Lung (tissue), 12 donors: ENCODE data around the gene WTIP. TPM values are rescaled to one million over a fixed set of nuclear protein-coding genes. Genes with fewer than 3 reads are reported as not detected.

Experiments used
- ATAC-seq: fragments of 200-7000 bp; cut with Tn5 transposase; one replicate; pipeline ENCODE4 v1.9.1; 2020; ENCODE audit warnings: moderate number of reproducible peaks; ENCODE audit not compliant: insufficient read depth, low FRiP score
- DNase-seq, 3 donors: peaks; one replicate each; pipeline ENCODE4 v3.0.0-alpha.2; 2013 to 2017
- H3K27ac ChIP-seq, 2 donors: one replicate each; pipeline ENCODE4 v1.5.1; 2013; ENCODE audit warnings: mild to moderate bottlenecking in 2 of 2, moderate library complexity in 2 of 2, control low read depth in 1 of 2, inconsistent platforms in 1 of 2, low read depth in 1 of 2, low read length in 1 of 2
- H3K27me3 ChIP-seq, 3 donors: one replicate each; pipeline ENCODE4 v1.5.1; 2013; ENCODE audit warnings: low read length in 2 of 3; ENCODE audit not compliant: control insufficient read depth in 3 of 3, insufficient read depth in 3 of 3
- H3K36me3 ChIP-seq, 4 donors: one replicate each; pipeline ENCODE4 v1.5.1; 2013; ENCODE audit warnings: low read length in 4 of 4, mild to moderate bottlenecking in 1 of 4, moderate library complexity in 1 of 4; ENCODE audit not compliant: control insufficient read depth in 4 of 4, insufficient read depth in 4 of 4
- H3K4me1 ChIP-seq, 5 donors: one replicate each; pipeline ENCODE4 v1.5.1; 2013; ENCODE audit warnings: low read length in 5 of 5, mild to moderate bottlenecking in 2 of 5, moderate library complexity in 1 of 5; ENCODE audit not compliant: control insufficient read depth in 5 of 5, insufficient read depth in 5 of 5
- H3K4me3 ChIP-seq: one replicate; pipeline ENCODE4 v1.5.1; 2013; ENCODE audit warnings: mild to moderate bottlenecking, control low read depth, moderate library complexity
- H3K9ac ChIP-seq, 2 donors: one replicate each; pipeline ENCODE4 v1.5.1; 2013; ENCODE audit warnings: low read length in 2 of 2, control low read depth in 1 of 2; ENCODE audit not compliant: insufficient read depth in 1 of 2
- H3K9me3 ChIP-seq, 4 donors: one replicate each; pipeline ENCODE4 v1.5.1; 2013; ENCODE audit warnings: low read length in 3 of 4, mild to moderate bottlenecking in 1 of 4, moderate library complexity in 1 of 4; ENCODE audit not compliant: control insufficient read depth in 4 of 4, insufficient read depth in 3 of 4
- CTCF ChIP-seq: IDR thresholded peaks from 2 replicates; pipeline ENCODE4 v1.5.1; 2012; ENCODE audit warnings: mild to moderate bottlenecking; ENCODE audit errors: control extremely low read depth, extremely low read depth
- WGBS, 2 donors: extraction: QIAGEN DNeasy Blood & Tissue Kit; methylation state at CpG; one replicate each; pipeline ENCODE4 v1.1.7; 2013; 5-methylcytosine and 5-hydroxymethylcytosine counted together
- polyA plus RNA-seq, 2 donors: library from polyadenylated mRNA; stranded (reverse); fragments of 200-250 nt; gene quantifications; one replicate each; pipeline ENCODE4 v1.2.1, GENCODE V29; 2013
- total RNA-seq, 2 donors: library from RNA; depleted of rRNA in 1 of 2; stranded (reverse); fragments of >200 nt in 1 of 2; gene quantifications; one replicate each; pipeline ENCODE4 v1.2.1, GENCODE V29; 2014 to 2021
- donor health status: control.
- donor health status: control.
- donor health status: Bipolar disorder and iron deficiency.
- donor health status: healthy.
- donor health status: DM: yes; HTN: yes; CAD: no.

WTIP gene
- total and polyA plus RNA-seq, 4 donors = 6.4 to 31.9 (median 13.1) TPM

GRCh38 chr19:34480491-34480890 lies 1.1 kb upstream of the WTIP start:
- peaks cover 0 to 2% (median 0%) of the 10 kb centered on the region in 4 donors for H3K9me3 ChIP-seq
- no peak for TF ChIP-seq CTCF
- no peaks in the 10 kb centered on the region for H3K27me3 ChIP-seq
- 73 to 87% methylated on average over 19 of the region's 19 CpGs for WGBS, 2 donors
- DNase-seq (no peak), ATAC-seq (no peak)
- H3K36me3 ChIP-seq = no peaks in the 10 kb centered on the region
- no peak overlapping the region for H3K4me3 ChIP-seq
- peak overlapping the region in 1 of 2 donors; percentile 78 for H3K9ac ChIP-seq
- no peak overlapping the region for H3K27ac ChIP-seq
- H3K4me1 ChIP-seq = peaks cover 0 to 14% (median 3%) of the 10 kb centered on the region in 5 donors

GRCh38 chr19:34481861-34482379 lies 362 bp downstream of the WTIP start:
- DNase-seq = no peak
- Histone ChIP-seq H3K36me3 (no peaks in the 10 kb centered on the region), H3K9ac (no peak overlapping the region), H3K4me3 (peak overlapping the region; percentile 79), H3K4me1 (peaks cover 0 to 14% (median 3%) of the 10 kb centered on the region in 5 donors), H3K27me3 (no peaks in the 10 kb centered on the region), H3K9me3 (peaks cover 0 to 2% (median 0%) of the 10 kb centered on the region in 4 donors), H3K27ac (peak overlapping the region; percentile 68 to 70)
- WGBS, 2 donors = 1% methylated on average over 51 to 84 of the region's 84 CpGs
- TF ChIP-seq CTCF = no peak
- ATAC-seq = peak; percentile 32

GRCh38 chr19:34482380-34483250 lies 1.1 kb downstream of the WTIP start:
- ATAC-seq = no peak

More at GRCh38 chr19:34482380-34483250, 1.1 kb downstream of the WTIP start:
- Histone ChIP-seq H3K4me3 (peak overlapping the region; percentile 79), H3K27me3 (no peaks in the 10 kb centered on the region), H3K9me3 (peaks cover 0 to 2% (median 0%) of the 10 kb centered on the region in 4 donors), H3K36me3 (no peaks in the 10 kb centered on the region), H3K4me1 (peaks cover 0 to 14% (median 3%) of the 10 kb centered on the region in 5 donors), H3K27ac (peak overlapping the region; percentile 68 to 70), H3K9ac (peak overlapping the region in 1 of 2 donors; percentile 42)
- DNase-seq = peak; percentile 47 to 53 (median 50)
- 5 to 7% methylated on average over 65 to 72 of the region's 72 CpGs for WGBS, 2 donors
- no peak for TF ChIP-seq CTCF
